GM23338 (cell line): ENCODE results near the gene APOL3. TPM values are rescaled to one million over a fixed set of nuclear protein-coding genes. Genes with fewer than 3 reads are reported as not detected.
A peak's percentile ranks its signal among the peaks of the same experiment; 100 is the strongest.
"Not testable (repeated sequence)": the region's sequence is repeated elsewhere in the genome, so short reads cannot be mapped to it uniquely, and the experiment has no call there.

Source experiments
- ATAC-seq: fragments of 200-7000 bp; cut with Tn5 transposase; 3 replicates; pipeline ENCODE4 v1.9.1; 2020
- DNase-seq: peaks from one replicate; pipeline ENCODE4 v3.0.0-alpha.2; 2015; ENCODE audit warnings: low spot score
- H2AFZ ChIP-seq: fragments of 200-600 bp; sonication (generic); 2 replicates; pipeline ENCODE4 v1.8.0; 2016; ENCODE audit warnings: antibody characterized with exemption, mild to moderate bottlenecking, moderate library complexity
- H3F3A ChIP-seq: fragments of 200-600 bp; sonication (generic); replicated peaks from 2 replicates; pipeline ENCODE4 v1.8.0; 2017; ENCODE audit warnings: antibody characterized with exemption, mixed run types, low read depth
- H3K27ac ChIP-seq: fragments of 200-600 bp; sonication (generic); 2 replicates; pipeline ENCODE4 v1.6.1; 2016; ENCODE audit warnings: low read depth
- H3K27me3 ChIP-seq: fragments of 200-600 bp; sonication (generic); 2 replicates; pipeline ENCODE4 v1.8.0; 2016; ENCODE audit warnings: mild to moderate bottlenecking, mixed run types, moderate library complexity; ENCODE audit not compliant: insufficient read depth
- H3K36me3 ChIP-seq: fragments of 200-600 bp; sonication (generic); 2 replicates; pipeline ENCODE4 v1.8.0; 2016; ENCODE audit warnings: mild to moderate bottlenecking; ENCODE audit not compliant: insufficient read depth
- H3K4me1 ChIP-seq: fragments of 200-600 bp; sonication (generic); 2 replicates; pipeline ENCODE4 v1.8.0; 2016; ENCODE audit warnings: mild to moderate bottlenecking, moderate library complexity; ENCODE audit not compliant: insufficient read depth
- H3K4me2 ChIP-seq: fragments of 200-600 bp; sonication (generic); 2 replicates; pipeline ENCODE4 v1.7.1; 2017; ENCODE audit warnings: mixed run types
- H3K4me3 ChIP-seq: fragments of 200-600 bp; sonication (generic); 2 replicates; pipeline ENCODE4 v1.6.1; 2016; ENCODE audit warnings: mixed run types
- H3K79me2 ChIP-seq: fragments of 200-600 bp; sonication (generic); replicated peaks from 2 replicates; pipeline ENCODE4 v1.8.0; 2017; ENCODE audit warnings: mild to moderate bottlenecking; ENCODE audit not compliant: insufficient read depth
- H3K9me2 ChIP-seq: fragments of 200-600 bp; sonication (generic); 2 replicates; pipeline ENCODE4 v1.8.0; 2017; ENCODE audit not compliant: insufficient read depth
- H4K20me1 ChIP-seq: fragments of 200-600 bp; sonication (generic); replicated peaks from 2 replicates; pipeline ENCODE4 v1.8.0; 2017; ENCODE audit warnings: mild to moderate bottlenecking; ENCODE audit not compliant: insufficient read depth
- H3K27ac Mint-ChIP-seq: 2 replicates; pipeline ENCODE4 v1.8.0; 2020; ENCODE audit warnings: inconsistent platforms, mild to moderate bottlenecking, moderate library complexity, mixed read lengths
- H3K27me3 Mint-ChIP-seq: 3 replicates; pipeline ENCODE4 v1.8.0; 2022; ENCODE audit warnings: low read depth, mild to moderate bottlenecking, moderate library complexity, mixed read lengths, inconsistent platforms; ENCODE audit not compliant: insufficient read depth, poor library complexity
- H3K36me3 Mint-ChIP-seq: 3 replicates; pipeline ENCODE4 v1.8.0; 2021; ENCODE audit warnings: low read depth, mild to moderate bottlenecking, inconsistent platforms, moderate library complexity, mixed read lengths
- H3K4me1 Mint-ChIP-seq: 3 replicates; pipeline ENCODE4 v1.8.0; 2020; ENCODE audit warnings: mild to moderate bottlenecking, inconsistent platforms, mixed read lengths
- H3K4me3 Mint-ChIP-seq: 3 replicates; pipeline ENCODE4 v1.8.0; 2021; ENCODE audit warnings: moderate library complexity, mild to moderate bottlenecking, inconsistent platforms, mixed read lengths
- H3K9me3 Mint-ChIP-seq: 3 replicates; pipeline ENCODE4 v1.8.0; 2020; ENCODE audit warnings: moderate library complexity, mild to moderate bottlenecking, inconsistent platforms, mixed read lengths
- CREB1 ChIP-seq: fragments of 250-450 bp; sonication (Bioruptor Pico); IDR thresholded peaks from 2 replicates; pipeline ENCODE4 v1.5.0; 2020; ENCODE audit warnings: low read depth, mild to moderate bottlenecking, moderate library complexity
- EZH2 ChIP-seq: fragments of 200-600 bp; sonication (generic); IDR thresholded peaks from one replicate; pipeline ENCODE4 v1.8.0; 2017; ENCODE audit warnings: antibody characterized with exemption, mild to moderate bottlenecking, low read depth; ENCODE audit not compliant: unreplicated experiment
- EZH2phosphoT487 ChIP-seq: fragments of 200-600 bp; sonication (generic); IDR thresholded peaks from one replicate; pipeline ENCODE4 v1.8.1; 2018; ENCODE audit warnings: antibody characterized with exemption; ENCODE audit not compliant: unreplicated experiment
- JUNB ChIP-seq: IDR thresholded peaks from one replicate; pipeline ENCODE4 v1.6.1; 2016; ENCODE audit warnings: antibody characterized with exemption; ENCODE audit not compliant: unreplicated experiment
- NANOG ChIP-seq: IDR thresholded peaks from 2 replicates; pipeline ENCODE4 v1.6.1; 2016; ENCODE audit warnings: antibody characterized with exemption, borderline replicate concordance
- POLR2AphosphoS5 ChIP-seq: IDR thresholded peaks from 2 replicates; pipeline ENCODE4 v1.6.1; 2016; ENCODE audit warnings: antibody characterized with exemption, low read depth
- polyA plus RNA-seq: library from polyadenylated mRNA; unstranded; fragments of >200 nt; fragmentation: Nextera tagmentation; extraction: Ambion mirVana; gene quantifications from 2 replicates; pipeline ENCODE4 v1.2.1, GENCODE V29; 2016
- total RNA-seq: library from RNA; depleted of rRNA; stranded (reverse); fragments of >200 nt; shearing (Covaris generic); gene quantifications from 2 replicates; pipeline ENCODE4 v1.2.3, GENCODE V29; 2014
- TF ChIP-seq, protein P1 (sequence below), 2 experiments: fragments of 200-600 bp in 1 of 2; sonication (generic) in 1 of 2; conservative IDR thresholded peaks; 2 replicates each; pipeline versions ENCODE4 v1.5.1 to v1.6.1; 2016 to 2017; ENCODE audit warnings: antibody characterized with exemption in 2 of 2, low read depth in 2 of 2, mild to moderate bottlenecking in 2 of 2, moderate library complexity in 1 of 2
- TF ChIP-seq, protein P2 (sequence below): IDR thresholded peaks from 2 replicates; pipeline ENCODE4 v1.6.1; 2016; ENCODE audit warnings: antibody characterized with exemption

Gene APOL3
- total and polyA plus RNA-seq, 2 experiments from 2014 or later, result not detected

DNA sequence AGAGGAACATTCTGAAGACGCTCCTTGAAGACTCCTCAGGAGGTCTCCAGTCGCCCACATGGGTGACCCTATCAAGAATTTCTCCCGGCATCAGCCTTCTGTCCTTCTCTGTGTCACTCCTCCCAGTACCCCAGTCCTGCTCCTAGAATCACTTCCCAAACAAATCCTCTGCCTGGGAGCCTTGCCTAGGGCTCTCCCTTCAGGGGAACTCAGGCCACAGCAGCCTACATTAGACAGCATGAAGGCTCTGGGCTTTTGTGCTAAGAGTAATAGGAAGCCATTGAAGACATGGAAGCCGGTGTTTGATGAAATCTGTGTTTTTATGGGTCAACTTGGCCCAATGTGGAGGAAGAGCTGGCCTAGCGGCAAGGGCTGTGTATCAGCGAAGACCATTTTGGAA lies 27.3 kb upstream of the APOL3 start:
- H3K36me3 Mint-ChIP-seq, result not testable (repeated sequence)

GRCh38 chr22:36185828-36186624 lies 25.5 kb upstream of the APOL3 start:
- H3K9me3 Mint-ChIP-seq, result peaks cover 10% of the 10 kb centered on the region
- no peak overlapping the region for H3K4me3 Mint-ChIP-seq
- Histone ChIP-seq H3K9me2 (peaks cover 5% of the 10 kb centered on the region; the same call in 1 of the 2 replicates), H3K27me3 (no peaks in the 10 kb centered on the region), H3K4me1 (peaks cover 5% of the 10 kb centered on the region; the same call in 1 of the 2 replicates), H3K79me2 (no peaks in the 10 kb centered on the region), H2AFZ (no peak overlapping the region), H3K4me2 (no peak overlapping the region), H3K27ac (no peak overlapping the region), H3K4me3 (no peak overlapping the region), H4K20me1 (no peaks in the 10 kb centered on the region), H3K36me3 (no peaks in the 10 kb centered on the region), H3F3A (no peaks in the 10 kb centered on the region)
- peaks cover 8% of the 10 kb centered on the region for H3K27me3 Mint-ChIP-seq
- H3K4me1 Mint-ChIP-seq, result peaks cover 42% of the 10 kb centered on the region
- no peak for ATAC-seq
- no peak overlapping the region for H3K27ac Mint-ChIP-seq
- TF ChIP-seq, protein P1, sequence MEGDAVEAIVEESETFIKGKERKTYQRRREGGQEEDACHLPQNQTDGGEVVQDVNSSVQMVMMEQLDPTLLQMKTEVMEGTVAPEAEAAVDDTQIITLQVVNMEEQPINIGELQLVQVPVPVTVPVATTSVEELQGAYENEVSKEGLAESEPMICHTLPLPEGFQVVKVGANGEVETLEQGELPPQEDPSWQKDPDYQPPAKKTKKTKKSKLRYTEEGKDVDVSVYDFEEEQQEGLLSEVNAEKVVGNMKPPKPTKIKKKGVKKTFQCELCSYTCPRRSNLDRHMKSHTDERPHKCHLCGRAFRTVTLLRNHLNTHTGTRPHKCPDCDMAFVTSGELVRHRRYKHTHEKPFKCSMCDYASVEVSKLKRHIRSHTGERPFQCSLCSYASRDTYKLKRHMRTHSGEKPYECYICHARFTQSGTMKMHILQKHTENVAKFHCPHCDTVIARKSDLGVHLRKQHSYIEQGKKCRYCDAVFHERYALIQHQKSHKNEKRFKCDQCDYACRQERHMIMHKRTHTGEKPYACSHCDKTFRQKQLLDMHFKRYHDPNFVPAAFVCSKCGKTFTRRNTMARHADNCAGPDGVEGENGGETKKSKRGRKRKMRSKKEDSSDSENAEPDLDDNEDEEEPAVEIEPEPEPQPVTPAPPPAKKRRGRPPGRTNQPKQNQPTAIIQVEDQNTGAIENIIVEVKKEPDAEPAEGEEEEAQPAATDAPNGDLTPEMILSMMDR (conservative IDR thresholded peaks at IDR 0.05; ENCODE audit: low read depth in 2 of 2), result peak; percentile 21 to 50
- TF ChIP-seq CREB1 (CRISPR knock-in tag), result no peak
- peaks cover 6% of the 10 kb centered on the region; the same call in 2 of the 3 replicates for H3K36me3 Mint-ChIP-seq
- DNase-seq, result no peak

More for the DNA sequence above, 27.3 kb upstream of the APOL3 start:
- H3F3A ChIP-seq, H4K20me1 ChIP-seq, H3K9me2 ChIP-seq, H3K79me2 ChIP-seq, H3K27ac Mint-ChIP-seq, H3K27ac ChIP-seq, H3K36me3 ChIP-seq, H3K4me3 Mint-ChIP-seq, H3K4me2 ChIP-seq, H3K4me1 ChIP-seq, H3K27me3 ChIP-seq, H2AFZ ChIP-seq, DNase-seq, H3K4me3 ChIP-seq: not testable (repeated sequence)
- peak; percentile 89 for ATAC-seq
- Mint-ChIP-seq H3K27me3 (peaks cover 11% of the 10 kb centered on the region), H3K9me3 (peaks cover 14% of the 10 kb centered on the region), H3K4me1 (peaks cover 49% of the 10 kb centered on the region)

- H3K4me1 ChIP-seq, result no peaks in the 10 kb centered on the region; the same call in 1 of the 2 replicates
- H3K27ac ChIP-seq, result no peak overlapping the region
- no peaks in the 10 kb centered on the region for H3K36me3 Mint-ChIP-seq
- no peaks in the 10 kb centered on the region for H3K36me3 ChIP-seq
- peak overlapping the region; percentile 52; the same call in 1 of the 2 replicates for H2AFZ ChIP-seq
- H3K4me3 ChIP-seq, result no peak overlapping the region
- H3F3A ChIP-seq, result no peaks in the 10 kb centered on the region
- DNase-seq, result no peak
- peaks cover 31% of the 10 kb centered on the region for H3K4me1 Mint-ChIP-seq
- no peak for ATAC-seq
- H3K27me3 Mint-ChIP-seq, result peaks cover under 1% of the 10 kb centered on the region
- peaks cover 5% of the 10 kb centered on the region; the same call in 1 of the 2 replicates for H3K9me2 ChIP-seq
- no peak overlapping the region for H3K4me3 Mint-ChIP-seq
- TF ChIP-seq, protein P2, sequence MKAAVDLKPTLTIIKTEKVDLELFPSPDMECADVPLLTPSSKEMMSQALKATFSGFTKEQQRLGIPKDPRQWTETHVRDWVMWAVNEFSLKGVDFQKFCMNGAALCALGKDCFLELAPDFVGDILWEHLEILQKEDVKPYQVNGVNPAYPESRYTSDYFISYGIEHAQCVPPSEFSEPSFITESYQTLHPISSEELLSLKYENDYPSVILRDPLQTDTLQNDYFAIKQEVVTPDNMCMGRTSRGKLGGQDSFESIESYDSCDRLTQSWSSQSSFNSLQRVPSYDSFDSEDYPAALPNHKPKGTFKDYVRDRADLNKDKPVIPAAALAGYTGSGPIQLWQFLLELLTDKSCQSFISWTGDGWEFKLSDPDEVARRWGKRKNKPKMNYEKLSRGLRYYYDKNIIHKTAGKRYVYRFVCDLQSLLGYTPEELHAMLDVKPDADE, result no peak
- no peak for TF ChIP-seq JUNB
- TF ChIP-seq EZH2phosphoT487, result no peak
- TF ChIP-seq, protein P1 (conservative IDR thresholded peaks at IDR 0.05; ENCODE audit: low read depth in 2 of 2), result 0 out of 4 replicates have a peak, but pooled peaks of 1 of the 2 experiments have one; percentile 2
- no peak for TF ChIP-seq POLR2AphosphoS5
- TF ChIP-seq EZH2, result no peak
- TF ChIP-seq NANOG, result no peak
- H3K4me2 ChIP-seq, result no peak overlapping the region
- no peaks in the 10 kb centered on the region for H4K20me1 ChIP-seq
- H3K27ac Mint-ChIP-seq, result no peak overlapping the region
- no peaks in the 10 kb centered on the region for H3K27me3 ChIP-seq
- H3K9me3 Mint-ChIP-seq, result no peaks in the 10 kb centered on the region
- no peaks in the 10 kb centered on the region for H3K79me2 ChIP-seq
Measured at GRCh38 chr22:36184433-36185025, 24.0 kb upstream of the APOL3 start.
